DOHH2 (cell line): ENCODE results near the gene ITCH.
"Not testable (repeated sequence)": the region's sequence is repeated elsewhere in the genome, so short reads cannot be mapped to it uniquely, and the experiment has no call there.

Experiments
- H3F3A ChIP-seq: fragments of 200-600 bp; sonication (generic), shearing (Covaris generic); 2 replicates; pipeline ENCODE4 v1.6.0; 2016; ENCODE audit warnings: antibody characterized with exemption, mild to moderate bottlenecking; ENCODE audit not compliant: control insufficient read depth, insufficient read depth
- H3K27ac ChIP-seq: fragments of 200-600 bp; sonication (generic); 2 replicates; pipeline ENCODE4 v1.5.1; 2014; ENCODE audit warnings: low read depth, mild to moderate bottlenecking, low read length, moderate library complexity
- H3K27me3 ChIP-seq: fragments of 200-600 bp; sonication (generic); 2 replicates; pipeline ENCODE4 v1.6.1; 2014; ENCODE audit warnings: mild to moderate bottlenecking, low read length, mixed read lengths; ENCODE audit not compliant: control insufficient read depth
- H3K36me3 ChIP-seq: fragments of 200-600 bp; sonication (generic); 2 replicates; pipeline ENCODE4 v1.6.1; 2014; ENCODE audit warnings: mild to moderate bottlenecking, low read length, moderate library complexity, mixed read lengths; ENCODE audit not compliant: control insufficient read depth
- H3K4me1 ChIP-seq: fragments of 200-600 bp; sonication (generic); 2 replicates; pipeline ENCODE4 v1.6.1; 2014; ENCODE audit warnings: mild to moderate bottlenecking, low read length, mixed read lengths; ENCODE audit not compliant: control insufficient read depth
- H3K4me2 ChIP-seq: fragments of 200-600 bp; sonication (generic); 2 replicates; pipeline ENCODE4 v1.6.0; 2014; ENCODE audit warnings: mild to moderate bottlenecking, low read length, moderate library complexity
- H3K4me3 ChIP-seq: fragments of 200-600 bp; sonication (generic); 2 replicates; pipeline ENCODE4 v1.5.1; 2014; ENCODE audit warnings: mild to moderate bottlenecking, low read length, mixed read lengths
- H3K79me2 ChIP-seq: fragments of 200-600 bp; sonication (generic); 2 replicates; pipeline ENCODE4 v1.6.1; 2014; ENCODE audit warnings: mild to moderate bottlenecking, low read length, mixed read lengths; ENCODE audit not compliant: control insufficient read depth
- H3K9me2 ChIP-seq: fragments of 200-600 bp; sonication (generic); replicated peaks from 2 replicates; pipeline ENCODE4 v1.6.1; 2014; ENCODE audit warnings: mild to moderate bottlenecking, low read length, mixed read lengths; ENCODE audit not compliant: control insufficient read depth
- H3K9me3 ChIP-seq: fragments of 200-600 bp; sonication (generic); 2 replicates; pipeline ENCODE4 v1.6.1; 2014; ENCODE audit warnings: antibody characterized with exemption, low read length, mixed read lengths; ENCODE audit not compliant: control insufficient read depth, insufficient read depth
- H4K20me1 ChIP-seq: fragments of 200-600 bp; sonication (generic); 2 replicates; pipeline ENCODE4 v1.6.0; 2014; ENCODE audit warnings: low read depth, mild to moderate bottlenecking, antibody characterized with exemption, low read length, moderate library complexity; ENCODE audit not compliant: control insufficient read depth, insufficient read depth
- EZH2phosphoT487 ChIP-seq: fragments of 200-600 bp; sonication (generic); IDR thresholded peaks from 2 replicates; pipeline ENCODE4 v1.6.1; 2017; ENCODE audit warnings: borderline replicate concordance, mild to moderate bottlenecking, antibody characterized with exemption, low read length, moderate library complexity, mixed read lengths
- TF ChIP-seq, protein P1 (sequence below): fragments of 200-600 bp; sonication (generic); IDR thresholded peaks from one replicate; pipeline ENCODE4 v1.5.1; 2014; ENCODE audit warnings: antibody characterized with exemption, mild to moderate bottlenecking, low read depth, low read length; ENCODE audit not compliant: poor library complexity, severe bottlenecking

ITCH gene

GRCh38 chr20:34334654-34335407 is 28.2 kb upstream of the ITCH start:
- H3K4me1 ChIP-seq: peaks cover 49% of the 10 kb centered on the region
- peaks cover 21% of the 10 kb centered on the region for H3F3A ChIP-seq
- H3K27ac ChIP-seq: no peak overlapping the region
- TF ChIP-seq, protein P1, sequence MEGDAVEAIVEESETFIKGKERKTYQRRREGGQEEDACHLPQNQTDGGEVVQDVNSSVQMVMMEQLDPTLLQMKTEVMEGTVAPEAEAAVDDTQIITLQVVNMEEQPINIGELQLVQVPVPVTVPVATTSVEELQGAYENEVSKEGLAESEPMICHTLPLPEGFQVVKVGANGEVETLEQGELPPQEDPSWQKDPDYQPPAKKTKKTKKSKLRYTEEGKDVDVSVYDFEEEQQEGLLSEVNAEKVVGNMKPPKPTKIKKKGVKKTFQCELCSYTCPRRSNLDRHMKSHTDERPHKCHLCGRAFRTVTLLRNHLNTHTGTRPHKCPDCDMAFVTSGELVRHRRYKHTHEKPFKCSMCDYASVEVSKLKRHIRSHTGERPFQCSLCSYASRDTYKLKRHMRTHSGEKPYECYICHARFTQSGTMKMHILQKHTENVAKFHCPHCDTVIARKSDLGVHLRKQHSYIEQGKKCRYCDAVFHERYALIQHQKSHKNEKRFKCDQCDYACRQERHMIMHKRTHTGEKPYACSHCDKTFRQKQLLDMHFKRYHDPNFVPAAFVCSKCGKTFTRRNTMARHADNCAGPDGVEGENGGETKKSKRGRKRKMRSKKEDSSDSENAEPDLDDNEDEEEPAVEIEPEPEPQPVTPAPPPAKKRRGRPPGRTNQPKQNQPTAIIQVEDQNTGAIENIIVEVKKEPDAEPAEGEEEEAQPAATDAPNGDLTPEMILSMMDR: no peak
- no peak for TF ChIP-seq EZH2phosphoT487
- H3K9me2 ChIP-seq: no peaks in the 10 kb centered on the region
- H3K79me2 ChIP-seq: no peaks in the 10 kb centered on the region
- H3K36me3 ChIP-seq: no peaks in the 10 kb centered on the region
- no peak overlapping the region for H3K4me2 ChIP-seq
- no peaks in the 10 kb centered on the region for H3K27me3 ChIP-seq
- no peaks in the 10 kb centered on the region for H3K9me3 ChIP-seq
- no peaks in the 10 kb centered on the region for H4K20me1 ChIP-seq
- no peak overlapping the region for H3K4me3 ChIP-seq

GRCh38 chr20:34337544-34337943 is 25.5 kb upstream of the ITCH start:
- peak overlapping the region; percentile 79 for H3K4me3 ChIP-seq
- no peak for TF ChIP-seq EZH2phosphoT487
- TF ChIP-seq, protein P1: no peak
- peak overlapping the region; percentile 93 for H3K27ac ChIP-seq
- H3K79me2 ChIP-seq: no peaks in the 10 kb centered on the region
- H3K9me2 ChIP-seq: no peaks in the 10 kb centered on the region
- H4K20me1 ChIP-seq: no peaks in the 10 kb centered on the region
- peak overlapping the region; percentile 94 for H3K4me2 ChIP-seq
- peaks cover 67% of the 10 kb centered on the region for H3K4me1 ChIP-seq
- peaks cover 38% of the 10 kb centered on the region for H3F3A ChIP-seq
- H3K27me3 ChIP-seq: no peaks in the 10 kb centered on the region
- H3K36me3 ChIP-seq: no peaks in the 10 kb centered on the region
- H3K9me3 ChIP-seq: no peaks in the 10 kb centered on the region

DNA sequence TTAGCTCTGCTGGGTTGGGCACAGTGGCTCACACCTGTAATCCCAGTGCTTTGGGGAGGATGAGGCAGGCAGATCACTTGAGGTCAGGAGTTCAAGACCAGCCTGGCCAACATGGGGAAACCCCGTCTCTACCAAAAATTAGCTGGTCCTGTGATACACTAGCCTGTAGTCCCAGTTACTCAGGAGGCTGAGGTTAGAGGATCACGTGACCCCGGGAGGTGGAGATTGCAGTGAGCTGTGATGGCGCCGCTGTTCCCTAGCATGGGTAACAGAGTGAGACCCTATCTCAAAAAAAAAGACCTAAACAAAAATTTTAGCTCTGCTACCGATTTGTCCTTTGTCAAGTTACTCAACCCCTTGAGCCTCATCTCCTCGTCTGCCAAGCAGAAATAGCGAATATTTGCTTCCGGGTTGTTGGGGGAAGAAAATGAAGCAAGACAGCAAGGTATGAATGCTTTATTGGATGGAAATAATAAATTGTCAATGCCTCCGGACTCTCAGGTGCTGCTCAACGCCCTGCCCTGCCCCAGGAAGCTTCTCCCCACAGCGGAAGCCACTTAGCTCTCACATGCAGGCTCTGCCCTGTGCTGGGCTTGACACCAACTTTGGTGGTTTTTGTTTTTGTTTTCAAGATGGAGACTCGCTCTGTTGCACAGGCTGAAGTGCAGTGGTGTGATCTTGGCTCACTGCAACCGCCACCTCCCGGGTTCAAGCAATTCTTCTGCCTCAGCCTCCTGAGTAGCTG is 24.9 kb upstream of the ITCH start:
- Histone ChIP-seq H3K9me2 (no peaks in the 10 kb centered on the region), H3K9me3 (no peaks in the 10 kb centered on the region), H3K36me3 (no peaks in the 10 kb centered on the region), H3K4me3 (peak overlapping the region; percentile 79), H3K4me2 (peak overlapping the region; percentile 94), H3K27ac (peak overlapping the region; percentile 93), H4K20me1 (no peaks in the 10 kb centered on the region), H3K79me2 (no peaks in the 10 kb centered on the region), H3K4me1 (peaks cover 68% of the 10 kb centered on the region), H3F3A (peaks cover 38% of the 10 kb centered on the region), H3K27me3 (no peaks in the 10 kb centered on the region)
- no peak for TF ChIP-seq EZH2phosphoT487
- TF ChIP-seq, protein P1: no peak

- H3K9me2 ChIP-seq, H3K9me3 ChIP-seq, H3K4me2 ChIP-seq, H3K79me2 ChIP-seq, H3K36me3 ChIP-seq, H3K4me3 ChIP-seq, H4K20me1 ChIP-seq, H3K27me3 ChIP-seq: not testable (repeated sequence)
- Histone ChIP-seq H3K4me1 (peaks cover 60% of the 10 kb centered on the region), H3K27ac (peak overlapping the region; percentile 93; the same call in 1 of the 2 replicates), H3F3A (peaks cover 37% of the 10 kb centered on the region)
Observed at GRCh38 chr20:34340726-34341125, 22.3 kb upstream of the ITCH start.

- H3K4me3 ChIP-seq, H4K20me1 ChIP-seq: not testable (repeated sequence)
Observed at GRCh38 chr20:34341199-34341598, 21.9 kb upstream of the ITCH start.

More at GRCh38 chr20:34341199-34341598, 21.9 kb upstream of the ITCH start:
- not testable (repeated sequence) for H3K36me3 ChIP-seq, H3K27ac ChIP-seq, H3K9me3 ChIP-seq, H3K4me2 ChIP-seq, H3K79me2 ChIP-seq, H3K27me3 ChIP-seq, H3K9me2 ChIP-seq
- peaks cover 34% of the 10 kb centered on the region for H3F3A ChIP-seq
- peaks cover 55% of the 10 kb centered on the region for H3K4me1 ChIP-seq
